Stimulated activated CD8-positive, alpha-beta memory T cell treated with anti-CD3 and anti-CD28 coated beads, Interleukin-15, amount 100 ng/mL, for 1 hour (primary cell): ENCODE results near the gene MPRIP.
A peak's percentile ranks its signal among the peaks of the same experiment; 100 is the strongest.
"Not testable (repeated sequence)": the region's sequence is repeated elsewhere in the genome, so short reads cannot be mapped to it uniquely, and the experiment has no call there.

Experiments
- DNase-seq: peaks from one replicate; pipeline ENCODE4 v3.0.0-alpha.2; 2020; ENCODE audit warnings: low read depth

Gene MPRIP

GRCh38 chr17:17186551-17187505 lies 144.6 kb downstream of the MPRIP start:
- DNase-seq, result no peak

DNA sequence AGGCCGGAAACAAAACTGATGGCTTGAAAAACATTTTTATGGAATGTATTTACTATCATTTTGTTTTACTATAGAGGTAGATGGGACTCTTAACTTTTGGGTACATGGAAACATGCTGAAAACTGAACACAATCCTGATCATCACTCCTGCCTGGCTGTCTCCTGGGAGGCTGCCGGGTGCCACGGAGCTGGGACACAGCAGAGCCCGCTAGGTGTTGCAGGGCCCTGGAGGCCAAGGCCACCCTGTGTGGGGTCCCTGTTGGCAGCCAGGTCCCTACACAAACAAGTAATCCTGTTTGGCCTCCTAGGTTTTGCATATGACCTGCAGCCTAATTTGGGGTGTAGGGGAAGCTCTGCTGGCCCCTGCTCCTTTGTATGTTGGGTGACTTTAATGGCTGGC lies 146.3 kb downstream of the MPRIP start:
- no peak for DNase-seq

DNA sequence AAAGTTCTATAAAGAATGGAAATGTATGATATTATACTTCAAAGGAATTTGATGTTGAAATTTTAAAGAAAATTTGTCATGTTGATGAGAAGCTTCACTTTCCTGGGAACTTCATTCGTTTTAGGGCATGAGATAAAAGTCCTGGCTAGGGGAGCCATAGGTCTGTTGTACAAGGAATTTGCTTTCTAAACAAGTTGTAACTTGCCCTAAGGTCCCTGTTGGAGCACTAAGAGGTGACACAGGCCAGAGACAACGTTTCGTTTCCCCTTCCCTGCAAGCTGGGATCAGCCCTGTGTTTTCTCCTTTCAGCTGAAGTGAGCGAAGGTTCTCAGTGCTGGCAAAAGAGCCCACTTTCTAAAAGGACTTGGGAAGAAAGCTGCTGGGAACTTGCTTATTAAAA lies 147.3 kb downstream of the MPRIP start:
- no peak for DNase-seq

GRCh38 chr17:17190188-17190587 lies 147.9 kb downstream of the MPRIP start:
- no peak for DNase-seq

DNA sequence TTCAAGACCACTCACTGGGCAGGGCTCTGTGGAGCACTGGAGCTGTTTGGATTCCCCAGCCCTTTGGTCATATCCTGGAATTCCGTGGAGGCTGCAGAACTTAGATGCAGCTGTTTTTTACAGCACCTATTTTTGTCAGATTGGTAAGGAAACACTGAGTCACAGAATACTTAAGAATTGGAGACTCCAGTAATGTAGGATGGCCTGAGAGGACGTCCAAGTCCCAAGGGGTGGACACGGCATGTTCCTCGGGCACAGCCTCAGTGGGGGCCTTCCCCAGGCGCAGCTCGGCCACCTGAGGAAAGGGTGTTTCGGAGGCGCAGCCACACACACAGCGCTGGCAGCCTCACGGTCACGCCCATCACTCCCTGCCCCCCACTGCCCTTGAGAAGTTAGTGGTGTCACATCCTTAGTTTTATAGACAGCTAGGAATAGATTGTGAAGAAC lies 149.1 kb downstream of the MPRIP start:
- no peak for DNase-seq

DNA sequence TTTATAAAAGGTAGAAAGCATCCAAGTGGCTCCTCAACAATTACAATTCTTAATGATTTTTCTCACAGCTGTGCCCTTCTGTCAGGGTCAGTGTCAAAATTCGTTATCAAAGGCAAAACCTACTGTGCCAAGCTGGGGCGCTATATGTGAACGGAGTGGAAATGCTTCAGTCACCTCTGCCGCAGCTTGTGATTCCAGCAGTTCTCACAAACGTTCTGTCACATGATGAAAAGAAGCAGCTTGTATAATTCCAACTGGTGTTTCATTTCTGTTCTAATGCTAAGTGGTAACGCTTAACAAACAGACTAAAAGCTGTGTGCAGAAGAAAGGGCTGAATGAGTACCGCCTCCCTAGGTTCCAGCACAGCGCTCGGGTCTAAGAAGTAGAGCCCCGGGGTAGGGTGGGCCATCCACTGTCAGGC lies 149.7 kb downstream of the MPRIP start:
- no peak for DNase-seq

DNA sequence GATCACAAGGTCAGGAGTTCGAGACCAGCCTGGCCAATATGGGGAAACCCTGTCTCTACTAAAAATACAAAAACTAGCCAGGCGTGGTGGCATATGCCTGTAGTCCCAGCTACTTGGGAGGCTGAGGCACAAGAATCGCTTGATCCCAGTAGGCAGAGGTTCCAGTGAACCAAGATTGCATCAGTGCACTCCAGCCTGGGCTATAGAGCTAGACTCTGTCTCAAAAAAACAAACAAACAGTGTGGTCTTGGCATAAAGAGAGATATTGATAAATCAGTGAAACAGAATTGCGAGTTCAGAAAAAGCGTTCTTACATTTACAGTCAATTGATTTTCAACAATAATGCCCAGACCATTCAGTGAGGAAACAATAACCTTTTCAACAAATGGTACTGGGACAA lies 153.2 kb downstream of the MPRIP start:
- DNase-seq, result not testable (repeated sequence)

DNA sequence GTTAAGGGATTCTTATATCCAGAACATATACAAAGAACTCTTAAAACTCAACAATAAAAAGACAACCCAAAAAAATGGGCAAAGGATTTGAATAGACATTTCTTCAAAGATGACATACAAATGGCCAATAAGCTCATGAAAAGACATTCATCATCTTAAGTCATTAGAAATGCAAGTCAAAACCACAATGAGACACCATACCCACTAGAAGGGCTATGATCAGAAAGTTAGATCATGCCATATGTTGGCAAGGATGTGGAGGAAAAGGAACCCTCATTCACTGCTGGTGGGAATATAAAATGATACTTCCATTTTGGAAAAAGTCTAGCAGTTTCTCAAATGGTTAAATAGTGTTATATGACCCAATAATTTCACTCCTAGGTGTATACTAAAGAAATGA lies 154.5 kb downstream of the MPRIP start:
- no peak for DNase-seq

DNA sequence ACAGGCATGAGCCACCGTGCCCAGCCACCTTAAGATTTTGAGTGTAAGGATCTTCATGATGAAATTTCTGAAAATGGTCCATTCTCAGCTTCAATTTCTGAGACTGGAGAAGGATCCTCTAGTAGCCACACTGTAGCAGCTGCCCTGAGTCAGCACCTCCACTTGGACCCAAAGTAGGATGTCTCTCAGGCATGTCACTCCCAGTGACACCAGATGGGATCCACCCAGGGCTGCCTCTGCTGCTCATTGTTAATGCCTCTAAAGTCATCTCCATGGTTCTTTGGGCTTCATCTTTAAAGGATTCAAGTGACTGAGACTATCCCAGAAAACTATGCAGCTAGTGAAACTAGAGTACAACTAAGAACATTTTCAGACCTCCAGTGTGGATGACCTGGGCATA lies 156.0 kb downstream of the MPRIP start:
- no peak for DNase-seq

DNA sequence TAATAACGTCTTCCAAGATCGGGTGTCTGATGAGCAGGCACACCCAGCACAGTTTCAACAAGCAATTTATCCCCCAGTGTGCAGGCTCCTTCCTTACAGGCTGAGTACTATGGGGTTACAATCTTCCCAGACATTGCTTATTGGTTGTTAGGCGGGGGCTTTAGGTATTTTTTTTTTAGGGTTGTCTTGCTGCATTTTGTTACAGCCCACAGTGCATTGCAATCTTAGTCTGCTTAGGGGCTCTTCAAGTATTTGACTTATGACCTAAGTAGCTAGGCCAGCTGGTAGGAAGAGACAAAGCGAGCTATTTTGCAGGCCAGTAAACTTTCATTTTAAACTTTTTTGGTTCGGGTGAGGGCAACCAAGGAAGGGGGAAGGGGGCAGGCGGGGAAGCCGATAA lies 158.1 kb downstream of the MPRIP start:
- DNase-seq, result no peak

- no peak for DNase-seq
Observed at GRCh38 chr17:17200831-17201230, 158.6 kb downstream of the MPRIP start.

DNA sequence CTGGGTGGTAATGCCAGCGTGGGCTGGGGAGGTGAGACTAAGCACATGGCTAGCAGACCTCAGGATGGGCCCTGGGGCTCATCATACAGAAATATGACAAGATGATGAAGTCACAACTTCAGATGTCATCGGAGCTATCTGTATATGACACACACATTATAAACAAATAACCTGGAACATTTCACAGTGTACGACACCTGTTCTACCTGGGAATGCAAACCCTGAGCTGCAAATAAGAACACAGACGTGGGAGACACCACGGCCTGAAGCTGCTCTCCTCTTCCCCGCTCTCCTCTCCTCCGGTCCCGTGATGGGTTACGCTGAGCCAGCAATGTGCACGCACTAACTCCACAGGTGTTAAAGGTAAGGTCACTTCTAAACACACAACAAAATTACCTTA lies 159.0 kb downstream of the MPRIP start:
- no peak for DNase-seq

- DNase-seq, result no peak
Observed at GRCh38 chr17:17201907-17202306, 159.7 kb downstream of the MPRIP start.

- DNase-seq, result no peak
Observed at GRCh38 chr17:17203173-17203730, 161.0 kb downstream of the MPRIP start.

- DNase-seq, result no peak
Observed at GRCh38 chr17:17204041-17204591, 161.9 kb downstream of the MPRIP start.

GRCh38 chr17:17204635-17205231 lies 162.5 kb downstream of the MPRIP start:
- DNase-seq, result no peak

- peak; percentile 14 for DNase-seq
Observed at GRCh38 chr17:17205368-17206123, 163.3 kb downstream of the MPRIP start.

GRCh38 chr17:17206124-17206912 lies 164.1 kb downstream of the MPRIP start, which contains the start of gene PLD6:
Gene PLD6, minus strand, starts transcription at chr17:17206333. Its CDS starts 47 bp downstream, at chr17:17206286.
- peak; percentile 70 for DNase-seq

- DNase-seq, result no peak
Observed at GRCh38 chr17:17206913-17207335, 164.7 kb downstream of the MPRIP start.

GRCh38 chr17:17207998-17208397 lies 165.7 kb downstream of the MPRIP start:
- DNase-seq, result no peak

DNA sequence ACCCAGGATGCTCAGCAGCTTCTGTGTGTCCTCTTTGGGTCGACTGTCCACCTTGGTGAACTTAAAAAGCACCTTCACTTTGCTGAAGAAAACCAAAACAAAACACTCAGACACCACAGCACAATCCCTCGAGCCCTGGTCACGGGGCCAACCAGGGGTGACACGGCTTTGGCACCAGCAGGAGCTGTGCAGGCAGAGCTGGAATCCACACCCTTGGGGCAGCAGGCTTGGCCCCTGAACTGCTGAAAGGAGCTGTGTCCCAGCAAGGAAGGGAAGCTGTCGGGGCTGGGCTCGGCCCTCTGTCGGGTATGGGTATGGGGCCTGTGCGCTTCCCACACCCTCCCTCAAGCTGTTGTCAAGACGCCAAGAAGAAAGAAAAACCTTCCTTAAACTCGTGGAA lies 171.5 kb downstream of the MPRIP start:
- no peak for DNase-seq
